WTC11 (cell line): Measurements from ENCODE around the gene PKN3. TPM values are rescaled to one million over a fixed set of nuclear protein-coding genes. Genes with fewer than 3 reads are reported as not detected.

Experiments used
- ATAC-seq: fragments of 200-7000 bp; cut with Tn5 transposase; 2 replicates; pipeline ENCODE4 v1.10.0; 2021; ENCODE audit warnings: mild to moderate bottlenecking, moderate library complexity
- CTCF ChIA-PET: fragments of 300-600 bp; sonication (Branson Sonifier 250); formaldehyde crosslinking; loops from one replicate; lab custom pipeline; 2021; ENCODE audit warnings: antibody characterized with exemption; lab: Charles Lee
- POLR2A ChIA-PET: fragments of 350-600 bp; sonication (Branson Sonifier 250); formaldehyde crosslinking; loops from one replicate; lab custom pipeline; 2021; ENCODE audit warnings: antibody characterized with exemption; lab: Charles Lee
- DNase-seq: peaks from one replicate; pipeline ENCODE4 v3.0.0; 2021; ENCODE audit warnings: low spot score
- H3K27ac Mint-ChIP-seq: 2 replicates; pipeline ENCODE4 v1.8.0; 2021; ENCODE audit warnings: mixed read lengths
- H3K27me3 Mint-ChIP-seq: 2 replicates; pipeline ENCODE4 v1.8.0; 2021; ENCODE audit warnings: low read depth, mild to moderate bottlenecking, moderate library complexity, mixed read lengths
- H3K36me3 Mint-ChIP-seq: 2 replicates; pipeline ENCODE4 v1.8.0; 2021; ENCODE audit warnings: mixed read lengths
- H3K4me1 Mint-ChIP-seq: 2 replicates; pipeline ENCODE4 v1.8.0; 2022; ENCODE audit warnings: mixed read lengths
- H3K4me3 Mint-ChIP-seq: 2 replicates; pipeline ENCODE4 v1.8.0; 2021; ENCODE audit warnings: mild to moderate bottlenecking, moderate library complexity, mixed read lengths
- H3K9me3 Mint-ChIP-seq: 2 replicates; pipeline ENCODE4 v1.8.0; 2021; ENCODE audit warnings: mixed read lengths
- CREB1 ChIP-seq: sonication (generic); formaldehyde crosslinking; IDR thresholded peaks from 2 replicates; pipeline ENCODE4 v1.8.0; 2023; ENCODE audit warnings: mild to moderate bottlenecking, missing genetic modification reagents
- CREM ChIP-seq: sonication (generic); formaldehyde crosslinking; IDR thresholded peaks from 2 replicates; pipeline ENCODE4 v1.8.1; 2022; ENCODE audit warnings: mild to moderate bottlenecking, missing genetic modification reagents, moderate library complexity
- EMX1 ChIP-seq: fragments of 250-450 bp; sonication (Bioruptor Pico); IDR thresholded peaks from 2 replicates; pipeline ENCODE4 v1.8.0; 2021; ENCODE audit warnings: mild to moderate bottlenecking
- ESRRA ChIP-seq: sonication (generic); formaldehyde crosslinking; IDR thresholded peaks from 2 replicates; pipeline ENCODE4 v1.8.1; 2022; ENCODE audit warnings: mild to moderate bottlenecking, missing genetic modification reagents, borderline replicate concordance
- GRHL2 ChIP-seq: fragments of 250-450 bp; sonication (Bioruptor Pico); IDR thresholded peaks from 2 replicates; pipeline ENCODE4 v1.8.0; 2022; ENCODE audit warnings: mild to moderate bottlenecking, moderate library complexity; ENCODE audit not compliant: insufficient replicate concordance, severe bottlenecking
- JUN ChIP-seq: sonication (generic); formaldehyde crosslinking; IDR thresholded peaks from 2 replicates; pipeline ENCODE4 v1.8.0; 2023; ENCODE audit warnings: mild to moderate bottlenecking, missing genetic modification reagents
- KAT7 ChIP-seq: sonication (generic); formaldehyde crosslinking; IDR thresholded peaks from 2 replicates; pipeline ENCODE4 v1.8.1; 2023; ENCODE audit warnings: missing genetic modification reagents, mild to moderate bottlenecking, borderline replicate concordance
- MXD4 ChIP-seq: fragments of 250-450 bp; sonication (Bioruptor Pico); IDR thresholded peaks from 2 replicates; pipeline ENCODE4 v1.8.0; 2021; ENCODE audit warnings: mild to moderate bottlenecking, moderate library complexity, borderline replicate concordance
- NR3C1 ChIP-seq: sonication (generic); formaldehyde crosslinking; conservative IDR thresholded peaks from 2 replicates; pipeline ENCODE4 v1.8.1; 2023; ENCODE audit warnings: low read depth, mild to moderate bottlenecking, missing genetic modification reagents
- RORB ChIP-seq: fragments of 250-450 bp; sonication (Bioruptor Pico); IDR thresholded peaks from 2 replicates; pipeline ENCODE4 v1.9.0; 2021; ENCODE audit warnings: mild to moderate bottlenecking
- SMAD4 ChIP-seq: sonication (generic); formaldehyde crosslinking; IDR thresholded peaks from 2 replicates; pipeline ENCODE4 v1.8.0; 2022; ENCODE audit warnings: mild to moderate bottlenecking, missing genetic modification reagents
- TEAD4 ChIP-seq: sonication (generic); formaldehyde crosslinking; IDR thresholded peaks from 2 replicates; pipeline ENCODE4 v1.8.0; 2022; ENCODE audit warnings: mild to moderate bottlenecking, missing genetic modification reagents
- ZNF138 ChIP-seq: sonication (generic); formaldehyde crosslinking; conservative IDR thresholded peaks from 2 replicates; pipeline ENCODE4 v1.8.1; 2022; ENCODE audit warnings: mild to moderate bottlenecking, moderate library complexity, missing genetic modification reagents
- ZNF219 ChIP-seq: sonication (generic); formaldehyde crosslinking; IDR thresholded peaks from 2 replicates; pipeline ENCODE4 v1.8.0; 2023; ENCODE audit warnings: missing genetic modification reagents, mild to moderate bottlenecking, borderline replicate concordance
- ZNF232 ChIP-seq: sonication (generic); formaldehyde crosslinking; IDR thresholded peaks from 2 replicates; pipeline ENCODE4 v1.8.0; 2022; ENCODE audit warnings: mild to moderate bottlenecking, missing genetic modification reagents
- total RNA-seq: library from RNA; stranded (reverse); gene quantifications from 3 replicates; pipeline ENCODE4 v1.2.3, GENCODE V29; 2021
- TF ChIP-seq, protein P1 (sequence below): sonication (generic); formaldehyde crosslinking; IDR thresholded peaks from 2 replicates; pipeline ENCODE4 v1.8.0; 2023; ENCODE audit warnings: mild to moderate bottlenecking, missing genetic modification reagents
- TF ChIP-seq, protein P2 (sequence below): sonication (generic); formaldehyde crosslinking; IDR thresholded peaks from 2 replicates; pipeline ENCODE4 v1.8.1; 2023; ENCODE audit warnings: mild to moderate bottlenecking, missing genetic modification reagents
- TF ChIP-seq, protein P3 (sequence below): fragments of 250-450 bp; sonication (Bioruptor Pico); IDR thresholded peaks from 2 replicates; pipeline ENCODE4 v1.8.0; 2021; ENCODE audit warnings: mild to moderate bottlenecking
- TF ChIP-seq, protein P4 (sequence below): sonication (generic); formaldehyde crosslinking; conservative IDR thresholded peaks from 2 replicates; pipeline ENCODE4 v1.8.1; 2023; ENCODE audit warnings: mild to moderate bottlenecking, low read depth, missing genetic modification reagents, moderate library complexity

The PKN3 gene
- total RNA-seq, 1 experiment from 2014 or later = 24.1 TPM

DNA sequence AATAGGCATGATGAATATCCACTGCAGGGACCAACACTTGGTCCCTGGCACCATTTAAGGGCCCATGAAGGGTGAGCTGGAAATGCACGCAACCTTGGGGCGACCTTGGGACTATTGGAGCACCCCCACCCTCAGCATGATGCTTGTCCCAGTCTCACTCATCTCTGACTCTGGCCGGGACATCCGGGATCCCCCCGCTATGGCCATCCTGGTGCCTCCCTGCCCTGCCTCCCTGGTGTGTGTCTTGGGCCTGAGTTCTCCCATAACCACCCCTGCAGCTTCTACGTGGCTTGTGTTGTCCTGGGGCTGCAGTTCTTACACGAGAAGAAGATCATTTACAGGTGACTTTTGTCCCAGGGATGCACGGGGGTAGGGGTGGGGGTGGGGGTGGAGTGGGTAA lies 15.7 kb downstream of the PKN3 start:
- no peaks in the 10 kb centered on the region for H3K27me3 Mint-ChIP-seq
- no peaks in the 10 kb centered on the region for H3K9me3 Mint-ChIP-seq
- H3K36me3 Mint-ChIP-seq = peaks cover 5% of the 10 kb centered on the region; the same call in 1 of the 2 replicates
- ATAC-seq (no peak), DNase-seq (no peak)
- H3K4me3 Mint-ChIP-seq = no peak overlapping the region
- no peak overlapping the region for H3K27ac Mint-ChIP-seq
- ChIA-PET CTCF (no interaction called here), POLR2A (interaction anchor here (0.6 kb wide), 2 partner anchors 120 to 318 kb away, joined by 3 to 4 read pairs; no protein-coding TSS in a partner anchor)
- TF ChIP-seq, protein P1, sequence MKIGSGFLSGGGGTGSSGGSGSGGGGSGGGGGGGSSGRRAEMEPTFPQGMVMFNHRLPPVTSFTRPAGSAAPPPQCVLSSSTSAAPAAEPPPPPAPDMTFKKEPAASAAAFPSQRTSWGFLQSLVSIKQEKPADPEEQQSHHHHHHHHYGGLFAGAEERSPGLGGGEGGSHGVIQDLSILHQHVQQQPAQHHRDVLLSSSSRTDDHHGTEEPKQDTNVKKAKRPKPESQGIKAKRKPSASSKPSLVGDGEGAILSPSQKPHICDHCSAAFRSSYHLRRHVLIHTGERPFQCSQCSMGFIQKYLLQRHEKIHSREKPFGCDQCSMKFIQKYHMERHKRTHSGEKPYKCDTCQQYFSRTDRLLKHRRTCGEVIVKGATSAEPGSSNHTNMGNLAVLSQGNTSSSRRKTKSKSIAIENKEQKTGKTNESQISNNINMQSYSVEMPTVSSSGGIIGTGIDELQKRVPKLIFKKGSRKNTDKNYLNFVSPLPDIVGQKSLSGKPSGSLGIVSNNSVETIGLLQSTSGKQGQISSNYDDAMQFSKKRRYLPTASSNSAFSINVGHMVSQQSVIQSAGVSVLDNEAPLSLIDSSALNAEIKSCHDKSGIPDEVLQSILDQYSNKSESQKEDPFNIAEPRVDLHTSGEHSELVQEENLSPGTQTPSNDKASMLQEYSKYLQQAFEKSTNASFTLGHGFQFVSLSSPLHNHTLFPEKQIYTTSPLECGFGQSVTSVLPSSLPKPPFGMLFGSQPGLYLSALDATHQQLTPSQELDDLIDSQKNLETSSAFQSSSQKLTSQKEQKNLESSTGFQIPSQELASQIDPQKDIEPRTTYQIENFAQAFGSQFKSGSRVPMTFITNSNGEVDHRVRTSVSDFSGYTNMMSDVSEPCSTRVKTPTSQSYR (CRISPR knock-in tag) = no peak
- TF ChIP-seq, protein P2, sequence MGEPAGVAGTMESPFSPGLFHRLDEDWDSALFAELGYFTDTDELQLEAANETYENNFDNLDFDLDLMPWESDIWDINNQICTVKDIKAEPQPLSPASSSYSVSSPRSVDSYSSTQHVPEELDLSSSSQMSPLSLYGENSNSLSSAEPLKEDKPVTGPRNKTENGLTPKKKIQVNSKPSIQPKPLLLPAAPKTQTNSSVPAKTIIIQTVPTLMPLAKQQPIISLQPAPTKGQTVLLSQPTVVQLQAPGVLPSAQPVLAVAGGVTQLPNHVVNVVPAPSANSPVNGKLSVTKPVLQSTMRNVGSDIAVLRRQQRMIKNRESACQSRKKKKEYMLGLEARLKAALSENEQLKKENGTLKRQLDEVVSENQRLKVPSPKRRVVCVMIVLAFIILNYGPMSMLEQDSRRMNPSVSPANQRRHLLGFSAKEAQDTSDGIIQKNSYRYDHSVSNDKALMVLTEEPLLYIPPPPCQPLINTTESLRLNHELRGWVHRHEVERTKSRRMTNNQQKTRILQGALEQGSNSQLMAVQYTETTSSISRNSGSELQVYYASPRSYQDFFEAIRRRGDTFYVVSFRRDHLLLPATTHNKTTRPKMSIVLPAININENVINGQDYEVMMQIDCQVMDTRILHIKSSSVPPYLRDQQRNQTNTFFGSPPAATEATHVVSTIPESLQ (CRISPR knock-in tag) = no peak
- TF ChIP-seq TEAD4 (CRISPR knock-in tag) (no peak), RORB (CRISPR knock-in tag) (no peak), CREB1 (CRISPR knock-in tag) (no peak)
- TF ChIP-seq, protein P3, sequence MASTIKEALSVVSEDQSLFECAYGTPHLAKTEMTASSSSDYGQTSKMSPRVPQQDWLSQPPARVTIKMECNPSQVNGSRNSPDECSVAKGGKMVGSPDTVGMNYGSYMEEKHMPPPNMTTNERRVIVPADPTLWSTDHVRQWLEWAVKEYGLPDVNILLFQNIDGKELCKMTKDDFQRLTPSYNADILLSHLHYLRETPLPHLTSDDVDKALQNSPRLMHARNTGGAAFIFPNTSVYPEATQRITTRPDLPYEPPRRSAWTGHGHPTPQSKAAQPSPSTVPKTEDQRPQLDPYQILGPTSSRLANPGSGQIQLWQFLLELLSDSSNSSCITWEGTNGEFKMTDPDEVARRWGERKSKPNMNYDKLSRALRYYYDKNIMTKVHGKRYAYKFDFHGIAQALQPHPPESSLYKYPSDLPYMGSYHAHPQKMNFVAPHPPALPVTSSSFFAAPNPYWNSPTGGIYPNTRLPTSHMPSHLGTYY (CRISPR knock-in tag) = no peak
- peaks cover 10% of the 10 kb centered on the region for H3K4me1 Mint-ChIP-seq

DNA sequence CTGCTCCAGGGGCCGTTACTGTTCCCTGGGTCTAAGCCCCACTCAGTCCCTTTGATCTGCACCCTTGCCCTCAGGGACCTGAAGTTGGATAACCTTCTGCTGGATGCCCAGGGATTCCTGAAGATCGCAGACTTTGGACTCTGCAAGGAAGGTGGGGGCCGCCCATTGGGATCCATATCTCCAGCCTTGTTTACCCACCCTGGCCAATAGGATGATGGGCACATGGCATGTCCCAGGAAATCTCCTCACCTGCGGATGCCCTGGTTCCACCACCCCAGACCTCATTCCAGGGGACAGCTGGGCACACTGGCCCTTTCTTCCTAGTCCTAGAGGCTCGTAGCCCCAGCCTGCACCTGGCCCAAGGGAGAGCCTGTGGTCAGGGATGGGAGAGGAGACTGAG lies 16.2 kb downstream of the PKN3 start:
- peaks cover 10% of the 10 kb centered on the region for H3K4me1 Mint-ChIP-seq
- H3K9me3 Mint-ChIP-seq = no peaks in the 10 kb centered on the region
- POLR2A ChIA-PET = interaction anchor here (0.7 kb wide), 1 partner anchor 101 kb away, joined by 4 read pairs; no protein-coding TSS in a partner anchor
- CTCF ChIA-PET = interaction anchor here (0.8 kb wide), 1 partner anchor 16 kb away, joined by 4 read pairs; the partner anchor contains the start of gene PKN3
- H3K4me3 Mint-ChIP-seq = no peak overlapping the region
- no peak overlapping the region for H3K27ac Mint-ChIP-seq
- H3K27me3 Mint-ChIP-seq = no peaks in the 10 kb centered on the region
- ATAC-seq (no peak), DNase-seq (no peak)
- TF ChIP-seq JUN (no peak), MXD4 (CRISPR knock-in tag) (no peak), CREM (no peak), EMX1 (no peak), ZNF138 (CRISPR knock-in tag) (no peak), KAT7 (CRISPR knock-in tag) (no peak), ZNF232 (CRISPR knock-in tag) (no peak), GRHL2 (CRISPR knock-in tag) (no peak), SMAD4 (CRISPR knock-in tag) (no peak), ZNF219 (CRISPR knock-in tag) (no peak), ESRRA (CRISPR knock-in tag) (no peak), NR3C1 (CRISPR knock-in tag) (no peak)
- TF ChIP-seq, protein P4, sequence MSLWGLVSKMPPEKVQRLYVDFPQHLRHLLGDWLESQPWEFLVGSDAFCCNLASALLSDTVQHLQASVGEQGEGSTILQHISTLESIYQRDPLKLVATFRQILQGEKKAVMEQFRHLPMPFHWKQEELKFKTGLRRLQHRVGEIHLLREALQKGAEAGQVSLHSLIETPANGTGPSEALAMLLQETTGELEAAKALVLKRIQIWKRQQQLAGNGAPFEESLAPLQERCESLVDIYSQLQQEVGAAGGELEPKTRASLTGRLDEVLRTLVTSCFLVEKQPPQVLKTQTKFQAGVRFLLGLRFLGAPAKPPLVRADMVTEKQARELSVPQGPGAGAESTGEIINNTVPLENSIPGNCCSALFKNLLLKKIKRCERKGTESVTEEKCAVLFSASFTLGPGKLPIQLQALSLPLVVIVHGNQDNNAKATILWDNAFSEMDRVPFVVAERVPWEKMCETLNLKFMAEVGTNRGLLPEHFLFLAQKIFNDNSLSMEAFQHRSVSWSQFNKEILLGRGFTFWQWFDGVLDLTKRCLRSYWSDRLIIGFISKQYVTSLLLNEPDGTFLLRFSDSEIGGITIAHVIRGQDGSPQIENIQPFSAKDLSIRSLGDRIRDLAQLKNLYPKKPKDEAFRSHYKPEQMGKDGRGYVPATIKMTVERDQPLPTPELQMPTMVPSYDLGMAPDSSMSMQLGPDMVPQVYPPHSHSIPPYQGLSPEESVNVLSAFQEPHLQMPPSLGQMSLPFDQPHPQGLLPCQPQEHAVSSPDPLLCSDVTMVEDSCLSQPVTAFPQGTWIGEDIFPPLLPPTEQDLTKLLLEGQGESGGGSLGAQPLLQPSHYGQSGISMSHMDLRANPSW (CRISPR knock-in tag) = no peak
- peaks cover 5% of the 10 kb centered on the region; the same call in 1 of the 2 replicates for H3K36me3 Mint-ChIP-seq
